HepG2 (cell line): Measurements from ENCODE around the gene WDR89. TPM values are rescaled to one million over a fixed set of nuclear protein-coding genes. Genes with fewer than 3 reads are reported as not detected.

Experiments
- ATAC-seq: fragments of 200-7000 bp; cut with Tn5 transposase; 3 replicates; pipeline ENCODE4 v1.9.1; 2020; ENCODE audit warnings: mild to moderate bottlenecking, moderate library complexity
- BruUV-seq: library from RNA; stranded (reverse); fragments of 400-500 nt; replicated peaks from 2 replicates; lab custom pipeline; 2021; lab: Mats Ljungman, UMichigan
- CTCF ChIA-PET: fragments of 300-600 bp; formaldehyde crosslinking; extraction: SDS; loops from one replicate; lab custom pipeline; 2021; ENCODE audit warnings: low total read pairs, inconsistent platforms, low intra/inter-chr PET ratio; lab: Yijun Ruan, JAX
- POLR2A ChIA-PET: fragments of 350-600 bp; sonication (Branson Sonifier 250); formaldehyde crosslinking; loops from one replicate; lab custom pipeline; 2020; ENCODE audit warnings: antibody characterized with exemption, inconsistent platforms; lab: Yijun Ruan, JAX
- DNase-seq: peaks from one replicate; pipeline ENCODE4 v3.0.0-alpha.2; 2015; ENCODE audit warnings: low spot score
- FAIRE-seq: peaks from 3 replicates; lab custom pipeline; 2011; peaks lifted over from hg19 to GRCh38; lab: Jason Lieb, UNC
- H2AFZ ChIP-seq: one replicate; pipeline ENCODE4 v1.6.1; 2011; ENCODE audit warnings: low read length, inconsistent platforms
- H3K27ac ChIP-seq: fragments of 300-600 bp; 3 replicates; pipeline ENCODE4 v1.8.0; 2011; ENCODE audit warnings: mixed run types, mild to moderate bottlenecking, mixed read lengths, low read length, inconsistent platforms; ENCODE audit not compliant: insufficient read depth; ENCODE audit errors: extremely low read length
- H3K27me3 ChIP-seq, 2 experiments: fragments of 200-600 bp in 1 of 2; 2 replicates in 1 of 2; 3 replicates in 1 of 2; pipeline versions ENCODE4 v1.6.0 to v1.8.0; 2011; ENCODE audit warnings: low read length in 2 of 2, mild to moderate bottlenecking in 2 of 2, moderate library complexity in 2 of 2, inconsistent platforms in 1 of 2; ENCODE audit not compliant: insufficient read depth in 2 of 2, control insufficient read depth in 1 of 2
- H3K36me3 ChIP-seq, 2 experiments: fragments of 200-600 bp in 1 of 2; replicated peaks in 1 of 2; 2 replicates in 1 of 2; 3 replicates in 1 of 2; pipeline versions ENCODE4 v1.5.1 to v1.8.0; 2011; ENCODE audit warnings: low read length in 2 of 2, inconsistent platforms in 1 of 2; ENCODE audit not compliant: insufficient read depth in 2 of 2, control insufficient read depth in 1 of 2
- H3K4me1 ChIP-seq: 2 replicates; pipeline ENCODE4 v1.5.1; 2012; ENCODE audit warnings: low read length, inconsistent platforms; ENCODE audit not compliant: insufficient read depth
- H3K4me2 ChIP-seq: 2 replicates; pipeline ENCODE4 v1.6.0; 2011; ENCODE audit warnings: low read depth, low read length, inconsistent platforms
- H3K4me3 ChIP-seq, 3 experiments: fragments of 200-600 bp in 1 of 3; sonication (generic), shearing (Covaris generic) in 1 of 3; replicated peaks in 1 of 3; 2 replicates each; pipeline ENCODE4 v1.5.1; 2011 to 2016; ENCODE audit warnings: low read length in 3 of 3, inconsistent platforms in 2 of 3, low read depth in 2 of 3, mild to moderate bottlenecking in 2 of 3, control low read depth in 1 of 3, mixed read lengths in 1 of 3; ENCODE audit not compliant: insufficient read depth in 1 of 3
- H3K79me2 ChIP-seq: one replicate; pipeline ENCODE4 v1.6.1; 2011; ENCODE audit warnings: low read length, inconsistent platforms; ENCODE audit not compliant: insufficient read depth
- H3K9ac ChIP-seq: 2 replicates; pipeline ENCODE4 v1.6.0; 2011; ENCODE audit warnings: mild to moderate bottlenecking, low read depth, low read length, inconsistent platforms; ENCODE audit not compliant: insufficient read depth
- H3K9me3 ChIP-seq: 2 replicates; pipeline ENCODE4 v1.5.1; 2012; ENCODE audit warnings: mild to moderate bottlenecking, low read length
- H4K20me1 ChIP-seq: 2 replicates; pipeline ENCODE4 v1.6.0; 2011; ENCODE audit warnings: inconsistent platforms, mild to moderate bottlenecking, low read length, moderate library complexity; ENCODE audit not compliant: insufficient read depth
- BCLAF1 ChIP-seq: fragments of 450-650 bp; IDR thresholded peaks from 2 replicates; pipeline ENCODE4 v1.6.1; 2017; ENCODE audit warnings: mild to moderate bottlenecking
- EP300 ChIP-seq, 3 experiments: sonication (generic) in 1 of 3; formaldehyde crosslinking in 1 of 3; IDR thresholded peaks; 2 replicates each; pipeline versions ENCODE4 v1.5.1 to v1.6.1; 2011 to 2020; ENCODE audit warnings: low read depth in 2 of 3, low read length in 2 of 3, borderline replicate concordance in 1 of 3, improper control_type of control experiment in 1 of 3, mild to moderate bottlenecking in 1 of 3, missing genetic modification reagents in 1 of 3, moderate library complexity in 1 of 3
- MIER3 ChIP-seq: IDR thresholded peaks from 2 replicates; pipeline ENCODE4 v1.6.1; 2016; ENCODE audit warnings: missing compliant biosample characterization, borderline replicate concordance
- ZNF101 ChIP-seq: sonication (generic); formaldehyde crosslinking; IDR thresholded peaks from 2 replicates; pipeline ENCODE4 v1.4.0; 2020; ENCODE audit warnings: mild to moderate bottlenecking, low read depth, missing genetic modification reagents, borderline replicate concordance
- ZNF687 ChIP-seq: sonication (generic); formaldehyde crosslinking; IDR thresholded peaks from 2 replicates; pipeline ENCODE4 v1.5.1; 2020; ENCODE audit warnings: mild to moderate bottlenecking, missing genetic modification reagents, moderate library complexity
- ZNF749 ChIP-seq: sonication (generic); formaldehyde crosslinking; IDR thresholded peaks from 2 replicates; pipeline ENCODE4 v1.8.0; 2022; ENCODE audit warnings: mild to moderate bottlenecking, missing genetic modification reagents, moderate library complexity, borderline replicate concordance
- WGBS: methylation state at CpG from one replicate; pipeline ENCODE4 v1.1.6; 2017; ENCODE audit warnings: low lambda C conversion rate; 5-methylcytosine and 5-hydroxymethylcytosine counted together
- in situ Hi-C: cut with HindIII; loops from 2 replicates; pipeline ENCODE4 v1.10.0; 2017; ENCODE audit warnings: low pct_unique_long_range_greater_than_20kb; ENCODE audit not compliant: extremely low pct_ligation_motif_present
- intact Hi-C: fragments of 100-400 bp; cut with micrococcal nuclease; formaldehyde crosslinking; loops from one replicate; pipeline ENCODE4 v1.10.0; 2022; ENCODE audit not compliant: unreplicated experiment
- polyA plus RNA-seq, 8 experiments: library from polyadenylated mRNA; depleted of rRNA in 3 of 8; stranded (reverse) in 7 of 8; unstranded in 1 of 8; fragments of >200 nt; fragmentation: Illumina TruSeq in 4 of 8; extraction: Trizol in 4 of 8; gene quantifications; 2 replicates each; pipeline versions ENCODE4 v1.2.1 to v1.2.3, GENCODE V29; 2011 to 2016; ENCODE audit warnings: low read depth in 4 of 8, missing spikeins in 1 of 8, mixed read lengths in 1 of 8; ENCODE audit not compliant: insufficient read depth in 1 of 8
- total RNA-seq, 5 experiments: library from RNA; depleted of rRNA; stranded (reverse); fragments of >200 nt; fragmentation: Illumina TruSeq; extraction: Trizol; gene quantifications; 2 replicates each; pipeline ENCODE4 v1.2.3, GENCODE V29; 2016; ENCODE audit warnings: low read depth in 1 of 5
- TF ChIP-seq, protein P1 (sequence below): sonication (generic); formaldehyde crosslinking; IDR thresholded peaks from 2 replicates; pipeline ENCODE4 v1.4.0; 2020; ENCODE audit warnings: missing genetic modification reagents
- TF ChIP-seq, protein P2 (sequence below): sonication (generic); formaldehyde crosslinking; IDR thresholded peaks from 2 replicates; pipeline ENCODE4 v1.4.0; 2020; ENCODE audit warnings: missing genetic modification reagents

Gene WDR89
- total and polyA plus RNA-seq, 2 of the 13 experiments (the other 11 are each of a cell fraction or from before 2014, with no cell fraction given), result 5.2 to 20.1 TPM

DNA sequence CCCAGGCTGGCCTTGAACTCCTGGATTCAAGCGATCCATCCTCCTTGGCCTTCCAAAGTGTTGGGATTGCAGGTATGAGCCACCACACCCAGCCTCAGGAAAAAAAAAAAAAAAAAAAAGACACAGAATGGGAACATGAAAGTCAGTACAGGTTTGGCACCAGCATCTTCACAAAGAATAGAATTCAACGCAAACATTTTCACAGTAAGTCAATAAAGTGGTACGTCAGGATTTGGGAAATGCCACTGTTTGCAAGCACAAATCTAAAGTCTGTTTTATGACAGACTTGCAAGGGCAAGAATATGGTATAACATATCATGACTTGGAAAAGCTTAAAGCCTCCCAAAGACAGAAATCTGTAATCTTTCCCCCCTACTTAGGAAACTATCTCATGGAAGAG is 34.9 kb upstream of the WDR89 start:
- H3K79me2 ChIP-seq, result no peaks in the 10 kb centered on the region
- ATAC-seq, result no peak
- POLR2A ChIA-PET, result no interaction called here
- CTCF ChIA-PET, result no interaction called here
- BruUV-seq, result no TSS peak
- DNase-seq, result no peak
- no peak overlapping the region for H3K27ac ChIP-seq
- no peak overlapping the region for H2AFZ ChIP-seq
- in situ Hi-C loops (no loop called here), intact Hi-C loops (no loop called here)
- no peaks in the 10 kb centered on the region for H3K36me3 ChIP-seq
- H3K4me1 ChIP-seq, result 0 out of 2 replicates have a peak, but pooled peaks cover 13% of the 10 kb centered on the region
- no peaks in the 10 kb centered on the region for H4K20me1 ChIP-seq
- no peak for FAIRE-seq
- no peaks in the 10 kb centered on the region for H3K9me3 ChIP-seq
- no peak overlapping the region for H3K4me2 ChIP-seq
- no peak overlapping the region for H3K4me3 ChIP-seq
- no peak overlapping the region for H3K9ac ChIP-seq
- no peaks in the 10 kb centered on the region for H3K27me3 ChIP-seq
- 97% methylated on average over 3 of the region's 3 CpGs for WGBS
- TF ChIP-seq EP300 (IDR thresholded peaks at IDR 0.05; ENCODE audit: low read depth in 2 of 2, low read length in 2 of 2) (no peak), EP300 (CRISPR knock-in tag; IDR thresholded peaks at IDR 0.05; ENCODE audit: borderline replicate concordance) (no peak), MIER3 (no peak), BCLAF1 (no peak), ZNF687 (CRISPR knock-in tag) (no peak), ZNF101 (CRISPR knock-in tag) (no peak), ZNF749 (no peak)
- TF ChIP-seq, protein P1, sequence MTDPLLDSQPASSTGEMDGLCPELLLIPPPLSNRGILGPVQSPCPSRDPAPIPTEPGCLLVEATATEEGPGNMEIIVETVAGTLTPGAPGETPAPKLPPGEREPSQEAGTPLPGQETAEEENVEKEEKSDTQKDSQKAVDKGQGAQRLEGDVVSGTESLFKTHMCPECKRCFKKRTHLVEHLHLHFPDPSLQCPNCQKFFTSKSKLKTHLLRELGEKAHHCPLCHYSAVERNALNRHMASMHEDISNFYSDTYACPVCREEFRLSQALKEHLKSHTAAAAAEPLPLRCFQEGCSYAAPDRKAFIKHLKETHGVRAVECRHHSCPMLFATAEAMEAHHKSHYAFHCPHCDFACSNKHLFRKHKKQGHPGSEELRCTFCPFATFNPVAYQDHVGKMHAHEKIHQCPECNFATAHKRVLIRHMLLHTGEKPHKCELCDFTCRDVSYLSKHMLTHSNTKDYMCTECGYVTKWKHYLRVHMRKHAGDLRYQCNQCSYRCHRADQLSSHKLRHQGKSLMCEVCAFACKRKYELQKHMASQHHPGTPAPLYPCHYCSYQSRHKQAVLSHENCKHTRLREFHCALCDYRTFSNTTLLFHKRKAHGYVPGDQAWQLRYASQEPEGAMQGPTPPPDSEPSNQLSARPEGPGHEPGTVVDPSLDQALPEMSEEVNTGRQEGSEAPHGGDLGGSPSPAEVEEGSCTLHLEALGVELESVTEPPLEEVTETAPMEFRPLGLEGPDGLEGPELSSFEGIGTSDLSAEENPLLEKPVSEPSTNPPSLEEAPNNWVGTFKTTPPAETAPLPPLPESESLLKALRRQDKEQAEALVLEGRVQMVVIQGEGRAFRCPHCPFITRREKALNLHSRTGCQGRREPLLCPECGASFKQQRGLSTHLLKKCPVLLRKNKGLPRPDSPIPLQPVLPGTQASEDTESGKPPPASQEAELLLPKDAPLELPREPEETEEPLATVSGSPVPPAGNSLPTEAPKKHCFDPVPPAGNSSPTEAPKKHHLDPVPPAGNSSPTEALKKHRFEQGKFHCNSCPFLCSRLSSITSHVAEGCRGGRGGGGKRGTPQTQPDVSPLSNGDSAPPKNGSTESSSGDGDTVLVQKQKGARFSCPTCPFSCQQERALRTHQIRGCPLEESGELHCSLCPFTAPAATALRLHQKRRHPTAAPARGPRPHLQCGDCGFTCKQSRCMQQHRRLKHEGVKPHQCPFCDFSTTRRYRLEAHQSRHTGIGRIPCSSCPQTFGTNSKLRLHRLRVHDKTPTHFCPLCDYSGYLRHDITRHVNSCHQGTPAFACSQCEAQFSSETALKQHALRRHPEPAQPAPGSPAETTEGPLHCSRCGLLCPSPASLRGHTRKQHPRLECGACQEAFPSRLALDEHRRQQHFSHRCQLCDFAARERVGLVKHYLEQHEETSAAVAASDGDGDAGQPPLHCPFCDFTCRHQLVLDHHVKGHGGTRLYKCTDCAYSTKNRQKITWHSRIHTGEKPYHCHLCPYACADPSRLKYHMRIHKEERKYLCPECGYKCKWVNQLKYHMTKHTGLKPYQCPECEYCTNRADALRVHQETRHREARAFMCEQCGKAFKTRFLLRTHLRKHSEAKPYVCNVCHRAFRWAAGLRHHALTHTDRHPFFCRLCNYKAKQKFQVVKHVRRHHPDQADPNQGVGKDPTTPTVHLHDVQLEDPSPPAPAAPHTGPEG (CRISPR knock-in tag), result no peak
- TF ChIP-seq, protein P2, sequence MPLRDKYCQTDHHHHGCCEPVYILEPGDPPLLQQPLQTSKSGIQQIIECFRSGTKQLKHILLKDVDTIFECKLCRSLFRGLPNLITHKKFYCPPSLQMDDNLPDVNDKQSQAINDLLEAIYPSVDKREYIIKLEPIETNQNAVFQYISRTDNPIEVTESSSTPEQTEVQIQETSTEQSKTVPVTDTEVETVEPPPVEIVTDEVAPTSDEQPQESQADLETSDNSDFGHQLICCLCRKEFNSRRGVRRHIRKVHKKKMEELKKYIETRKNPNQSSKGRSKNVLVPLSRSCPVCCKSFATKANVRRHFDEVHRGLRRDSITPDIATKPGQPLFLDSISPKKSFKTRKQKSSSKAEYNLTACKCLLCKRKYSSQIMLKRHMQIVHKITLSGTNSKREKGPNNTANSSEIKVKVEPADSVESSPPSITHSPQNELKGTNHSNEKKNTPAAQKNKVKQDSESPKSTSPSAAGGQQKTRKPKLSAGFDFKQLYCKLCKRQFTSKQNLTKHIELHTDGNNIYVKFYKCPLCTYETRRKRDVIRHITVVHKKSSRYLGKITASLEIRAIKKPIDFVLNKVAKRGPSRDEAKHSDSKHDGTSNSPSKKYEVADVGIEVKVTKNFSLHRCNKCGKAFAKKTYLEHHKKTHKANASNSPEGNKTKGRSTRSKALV (CRISPR knock-in tag), result no peak
